NAMALWA (cell line): Measurements from ENCODE around the gene CHL1.

Source experiments
- DNase-seq: peaks from one replicate; pipeline ENCODE4 v3.0.0-alpha.2; 2015; ENCODE audit warnings: low spot score

CHL1 gene

GRCh38 chr3:284322-284721, 87.8 kb downstream of the CHL1 start:
- no peak for DNase-seq

- no peak for DNase-seq
These were observed 91.9 kb downstream of the CHL1 start for GRCh38 chr3:288417-288816.

GRCh38 chr3:291028-291427, 94.5 kb downstream of the CHL1 start:
- DNase-seq, result no peak

GRCh38 chr3:291646-292436, 95.3 kb downstream of the CHL1 start:
- no peak for DNase-seq

- DNase-seq, result no peak
These were observed 97.5 kb downstream of the CHL1 start for GRCh38 chr3:294096-294495.

- DNase-seq, result no peak
These were observed 98.0 kb downstream of the CHL1 start for GRCh38 chr3:294581-294980.

- no peak for DNase-seq
These were observed 98.6 kb downstream of the CHL1 start for GRCh38 chr3:295166-295565.

- no peak for DNase-seq
These were observed 101.0 kb downstream of the CHL1 start for GRCh38 chr3:297585-297984.

GRCh38 chr3:299590-300301, 103.2 kb downstream of the CHL1 start:
- no peak for DNase-seq

- no peak for DNase-seq
These were observed 110.6 kb downstream of the CHL1 start for GRCh38 chr3:307182-307581.

- no peak for DNase-seq
These were observed 112.2 kb downstream of the CHL1 start for GRCh38 chr3:308597-309321.

GRCh38 chr3:312160-312733, 115.7 kb downstream of the CHL1 start:
- no peak for DNase-seq

GRCh38 chr3:312911-313310, 116.3 kb downstream of the CHL1 start:
- no peak for DNase-seq

- no peak for DNase-seq
These were observed 120.4 kb downstream of the CHL1 start for GRCh38 chr3:317012-317411.

GRCh38 chr3:318903-319302, 122.3 kb downstream of the CHL1 start:
- DNase-seq, result no peak

- DNase-seq, result no peak
These were observed 127.9 kb downstream of the CHL1 start for GRCh38 chr3:324423-324822.

- no peak for DNase-seq
These were observed 128.9 kb downstream of the CHL1 start for GRCh38 chr3:325495-325894.

- no peak for DNase-seq
These were observed 134.0 kb downstream of the CHL1 start for GRCh38 chr3:330494-331115.

GRCh38 chr3:331881-332280, 135.3 kb downstream of the CHL1 start:
- DNase-seq, result no peak

GRCh38 chr3:332701-333100, 136.1 kb downstream of the CHL1 start:
- no peak for DNase-seq

- no peak for DNase-seq
These were observed 138.7 kb downstream of the CHL1 start for GRCh38 chr3:335240-335639.

- DNase-seq, result no peak
These were observed 142.8 kb downstream of the CHL1 start for GRCh38 chr3:339351-339750.
